Measurements from ENCODE around the gene TSPYL6. TPM values are rescaled to one million over a fixed set of nuclear protein-coding genes. Genes with fewer than 3 reads are reported as not detected.

Gene TSPYL6
- total RNA-seq, 1 donor from 2014 or later, result not detected

- CTCF ChIA-PET, result no interaction called here
- DNase-seq (no peak), ATAC-seq (ENCODE audit: low read depth) (no peak)
- H3K27ac Mint-ChIP-seq, result no peak overlapping the region
- intact Hi-C loops (cut with micrococcal nuclease), result no loop called here
- TF ChIP-seq CTCF (IDR thresholded peaks at IDR 0.05), result no peak
- H3K4me1 Mint-ChIP-seq, result no peaks in the 10 kb centered on the region
- peaks cover 8% of the 10 kb centered on the region for H3K9me3 Mint-ChIP-seq
- H3K36me3 Mint-ChIP-seq (ENCODE audit: low read depth), result peaks cover 21% of the 10 kb centered on the region
- H3K4me3 Mint-ChIP-seq, result no peak overlapping the region
- no peaks in the 10 kb centered on the region for H3K27me3 Mint-ChIP-seq
- POLR2A ChIA-PET, result no interaction called here
These were observed 27.1 kb downstream of the TSPYL6 start for GRCh38 chr2:54228945-54229344.

- intact Hi-C loops (cut with micrococcal nuclease), result no loop called here
- CTCF ChIA-PET, result no interaction called here
- no peak for DNase-seq
- Mint-ChIP-seq H3K36me3 (ENCODE audit: low read depth) (peaks cover 25% of the 10 kb centered on the region), H3K9me3 (peaks cover 8% of the 10 kb centered on the region), H3K4me3 (no peak overlapping the region), H3K27ac (no peak overlapping the region), H3K27me3 (no peaks in the 10 kb centered on the region), H3K4me1 (no peaks in the 10 kb centered on the region)
- ATAC-seq (ENCODE audit: low read depth), result no peak
- POLR2A ChIA-PET, result no interaction called here
- TF ChIP-seq CTCF (IDR thresholded peaks at IDR 0.05), result no peak
These were observed 28.2 kb downstream of the TSPYL6 start for GRCh38 chr2:54227798-54228197.

- no peak overlapping the region for H3K27ac Mint-ChIP-seq
- H3K9me3 Mint-ChIP-seq, result no peaks in the 10 kb centered on the region
- no peak for ATAC-seq (ENCODE audit: low read depth)
- DNase-seq, result no peak
- no peaks in the 10 kb centered on the region for H3K27me3 Mint-ChIP-seq
- H3K36me3 Mint-ChIP-seq (ENCODE audit: low read depth), result peaks cover 18% of the 10 kb centered on the region
- H3K4me3 Mint-ChIP-seq, result no peak overlapping the region
- CTCF ChIA-PET, result no interaction called here
- no peak for TF ChIP-seq CTCF (IDR thresholded peaks at IDR 0.05)
- H3K4me1 Mint-ChIP-seq, result no peaks in the 10 kb centered on the region
- POLR2A ChIA-PET, result no interaction called here
- intact Hi-C loops (cut with micrococcal nuclease), result no loop called here
These were observed 29.8 kb downstream of the TSPYL6 start for GRCh38 chr2:54226260-54226659.

- Mint-ChIP-seq H3K36me3 (ENCODE audit: low read depth) (peaks cover 13% of the 10 kb centered on the region), H3K27me3 (no peaks in the 10 kb centered on the region), H3K27ac (no peak overlapping the region), H3K4me3 (no peak overlapping the region), H3K4me1 (no peaks in the 10 kb centered on the region), H3K9me3 (no peaks in the 10 kb centered on the region)
- no peak for TF ChIP-seq CTCF (IDR thresholded peaks at IDR 0.05)
- DNase-seq, result no peak
- POLR2A ChIA-PET, result no interaction called here
- ATAC-seq (ENCODE audit: low read depth), result no peak
- intact Hi-C loops (cut with micrococcal nuclease), result no loop called here
- CTCF ChIA-PET, result no interaction called here
These were observed 31.0 kb downstream of the TSPYL6 start for GRCh38 chr2:54224997-54225396.

GRCh38 chr2:54213082-54213481 is 42.9 kb downstream of the TSPYL6 start:
- intact Hi-C loops (cut with micrococcal nuclease), result no loop called here
- DNase-seq (no peak), ATAC-seq (ENCODE audit: low read depth) (no peak)
- Mint-ChIP-seq H3K36me3 (ENCODE audit: low read depth) (peaks cover 21% of the 10 kb centered on the region), H3K9me3 (peaks cover 16% of the 10 kb centered on the region), H3K4me3 (no peak overlapping the region), H3K27ac (no peak overlapping the region), H3K4me1 (no peaks in the 10 kb centered on the region), H3K27me3 (no peaks in the 10 kb centered on the region)
- no peak for TF ChIP-seq CTCF (IDR thresholded peaks at IDR 0.05)
- ChIA-PET POLR2A (no interaction called here), CTCF (no interaction called here)

Measured in activated B cell treated with CpG ODN at 0.5 μM for 24 hours (primary cell).